Measurements from ENCODE around the gene BCKDK. TPM values are rescaled to one million over a fixed set of nuclear protein-coding genes. Genes with fewer than 3 reads are reported as not detected.

BCKDK gene
- total RNA-seq, 1 donor from 2014 or later = 44.9 TPM

DNA sequence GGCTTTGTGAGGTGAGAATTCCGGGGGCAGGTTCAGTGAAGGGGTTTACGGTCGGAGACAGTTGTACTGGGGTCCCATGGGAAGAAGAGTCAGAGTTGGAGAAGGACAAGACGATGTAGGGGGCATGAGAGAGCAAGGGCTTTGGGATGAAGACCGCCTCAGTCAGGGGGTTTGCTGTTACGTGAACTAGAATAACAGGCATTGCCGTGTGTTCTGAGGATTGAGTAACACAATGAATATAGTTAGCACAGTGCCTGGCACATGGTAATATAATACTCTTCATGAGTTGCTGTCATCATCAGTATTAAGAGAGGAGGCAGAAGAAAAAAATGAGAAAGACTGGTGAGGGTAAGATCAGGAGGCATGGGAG, 33.4 kb upstream of the BCKDK start:
- Mint-ChIP-seq H3K27me3 (ENCODE audit: low read depth, unreplicated experiment) (no peaks in the 10 kb centered on the region), H3K9me3 (ENCODE audit: unreplicated experiment) (no peaks in the 10 kb centered on the region), H3K36me3 (ENCODE audit: low read depth, unreplicated experiment) (peaks cover 12% of the 10 kb centered on the region), H3K4me3 (ENCODE audit: unreplicated experiment) (peak overlapping the region; percentile 94), H3K27ac (ENCODE audit: unreplicated experiment) (peak overlapping the region; percentile 60), H3K4me1 (ENCODE audit: low read depth, unreplicated experiment) (peaks cover 8% of the 10 kb centered on the region)
- H3K79me2 ChIP-seq (ENCODE audit: insufficient read depth, low read length) = peaks cover 92% of the 10 kb centered on the region
- no peaks in the 10 kb centered on the region for H3K36me3 ChIP-seq (ENCODE audit: insufficient read depth, low read length)
- no peak for TF ChIP-seq EZH2 (IDR thresholded peaks at IDR 0.05; ENCODE audit: insufficient read depth, low read length)
- TF ChIP-seq, protein P1, sequence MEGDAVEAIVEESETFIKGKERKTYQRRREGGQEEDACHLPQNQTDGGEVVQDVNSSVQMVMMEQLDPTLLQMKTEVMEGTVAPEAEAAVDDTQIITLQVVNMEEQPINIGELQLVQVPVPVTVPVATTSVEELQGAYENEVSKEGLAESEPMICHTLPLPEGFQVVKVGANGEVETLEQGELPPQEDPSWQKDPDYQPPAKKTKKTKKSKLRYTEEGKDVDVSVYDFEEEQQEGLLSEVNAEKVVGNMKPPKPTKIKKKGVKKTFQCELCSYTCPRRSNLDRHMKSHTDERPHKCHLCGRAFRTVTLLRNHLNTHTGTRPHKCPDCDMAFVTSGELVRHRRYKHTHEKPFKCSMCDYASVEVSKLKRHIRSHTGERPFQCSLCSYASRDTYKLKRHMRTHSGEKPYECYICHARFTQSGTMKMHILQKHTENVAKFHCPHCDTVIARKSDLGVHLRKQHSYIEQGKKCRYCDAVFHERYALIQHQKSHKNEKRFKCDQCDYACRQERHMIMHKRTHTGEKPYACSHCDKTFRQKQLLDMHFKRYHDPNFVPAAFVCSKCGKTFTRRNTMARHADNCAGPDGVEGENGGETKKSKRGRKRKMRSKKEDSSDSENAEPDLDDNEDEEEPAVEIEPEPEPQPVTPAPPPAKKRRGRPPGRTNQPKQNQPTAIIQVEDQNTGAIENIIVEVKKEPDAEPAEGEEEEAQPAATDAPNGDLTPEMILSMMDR (IDR thresholded peaks at IDR 0.05; ENCODE audit: insufficient read depth, low read depth, low read length) = no peak
- peak overlapping the region; percentile 74 for H2AFZ ChIP-seq (ENCODE audit: low read depth, low read length)
- no peaks in the 10 kb centered on the region for H3K27me3 ChIP-seq (ENCODE audit: insufficient read depth, low read length)
- no peaks in the 10 kb centered on the region for H3K9me3 ChIP-seq (ENCODE audit: insufficient read depth, low read depth, low read length)
- H4K20me1 ChIP-seq (ENCODE audit: insufficient read depth, low read length) = peaks cover 40% of the 10 kb centered on the region
- H3K4me2 ChIP-seq (ENCODE audit: low read length) = peak overlapping the region; percentile 99
- peak overlapping the region; percentile 99 for H3K4me3 ChIP-seq (ENCODE audit: insufficient read depth, low read depth, low read length)
- peak overlapping the region; percentile 95 for H3K9ac ChIP-seq (ENCODE audit: low read length)
- DNase-seq (ENCODE audit: low read depth) = no peak
- H3K27ac ChIP-seq (ENCODE audit: low read depth, low read length) = peak overlapping the region; percentile 92
- FAIRE-seq = no peak
- H3K4me1 ChIP-seq (ENCODE audit: insufficient read depth, low read length) = peaks cover 15% of the 10 kb centered on the region

DNA sequence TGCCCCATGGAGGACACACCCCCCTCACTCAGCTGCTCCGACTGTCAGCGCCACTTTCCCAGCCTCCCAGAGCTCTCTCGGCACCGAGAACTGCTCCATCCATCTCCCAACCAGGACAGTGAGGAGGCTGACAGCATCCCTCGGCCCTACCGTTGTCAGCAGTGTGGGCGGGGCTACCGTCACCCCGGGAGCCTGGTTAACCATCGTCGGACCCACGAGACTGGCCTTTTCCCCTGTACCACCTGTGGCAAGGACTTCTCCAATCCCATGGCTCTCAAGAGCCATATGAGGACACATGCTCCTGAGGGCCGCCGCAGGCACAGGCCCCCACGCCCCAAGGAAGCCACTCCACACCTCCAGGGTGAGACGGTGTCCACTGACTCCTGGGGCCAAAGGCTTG, 31.9 kb upstream of the BCKDK start:
- peaks cover 50% of the 10 kb centered on the region for H4K20me1 ChIP-seq (ENCODE audit: insufficient read depth, low read length)
- H3K4me1 ChIP-seq (ENCODE audit: insufficient read depth, low read length) = peaks cover 15% of the 10 kb centered on the region
- no peaks in the 10 kb centered on the region for H3K27me3 Mint-ChIP-seq (ENCODE audit: low read depth, unreplicated experiment)
- H3K9me3 ChIP-seq (ENCODE audit: insufficient read depth, low read depth, low read length) = no peaks in the 10 kb centered on the region
- no peak overlapping the region for H3K27ac ChIP-seq (ENCODE audit: low read depth, low read length)
- H3K79me2 ChIP-seq (ENCODE audit: insufficient read depth, low read length) = peaks cover 95% of the 10 kb centered on the region
- H3K27ac Mint-ChIP-seq (ENCODE audit: unreplicated experiment) = no peak overlapping the region
- no peak overlapping the region for H2AFZ ChIP-seq (ENCODE audit: low read depth, low read length)
- no peak overlapping the region for H3K4me3 ChIP-seq (ENCODE audit: insufficient read depth, low read depth, low read length)
- no peak overlapping the region for H3K4me2 ChIP-seq (ENCODE audit: low read length)
- H3K9ac ChIP-seq (ENCODE audit: low read length) = no peak overlapping the region
- TF ChIP-seq, protein P1 (IDR thresholded peaks at IDR 0.05; ENCODE audit: insufficient read depth, low read depth, low read length) = no peak
- no peak for TF ChIP-seq EZH2 (IDR thresholded peaks at IDR 0.05; ENCODE audit: insufficient read depth, low read length)
- FAIRE-seq (no peak), DNase-seq (ENCODE audit: low read depth) (no peak)
- H3K36me3 Mint-ChIP-seq (ENCODE audit: low read depth, unreplicated experiment) = peaks cover 15% of the 10 kb centered on the region
- no peaks in the 10 kb centered on the region for H3K27me3 ChIP-seq (ENCODE audit: insufficient read depth, low read length)
- H3K4me3 Mint-ChIP-seq (ENCODE audit: unreplicated experiment) = peak overlapping the region; percentile 94
- no peaks in the 10 kb centered on the region for H3K9me3 Mint-ChIP-seq (ENCODE audit: unreplicated experiment)
- H3K4me1 Mint-ChIP-seq (ENCODE audit: low read depth, unreplicated experiment) = peaks cover 8% of the 10 kb centered on the region
- H3K36me3 ChIP-seq (ENCODE audit: insufficient read depth, low read length) = no peaks in the 10 kb centered on the region

DNA sequence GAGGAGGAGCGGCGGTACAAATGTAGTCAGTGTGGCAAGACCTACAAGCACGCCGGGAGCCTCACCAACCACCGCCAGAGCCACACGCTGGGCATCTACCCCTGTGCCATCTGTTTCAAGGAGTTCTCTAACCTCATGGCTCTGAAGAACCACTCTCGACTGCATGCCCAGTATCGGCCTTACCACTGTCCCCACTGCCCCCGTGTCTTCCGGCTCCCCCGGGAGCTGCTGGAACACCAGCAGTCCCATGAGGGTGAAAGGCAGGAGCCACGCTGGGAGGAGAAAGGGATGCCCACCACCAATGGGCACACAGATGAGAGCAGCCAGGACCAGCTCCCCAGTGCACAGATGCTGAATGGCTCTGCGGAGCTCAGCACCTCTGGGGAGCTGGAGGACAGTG, 31.2 kb upstream of the BCKDK start:
- Histone ChIP-seq H3K79me2 (ENCODE audit: insufficient read depth, low read length) (peaks cover 91% of the 10 kb centered on the region), H3K36me3 (ENCODE audit: insufficient read depth, low read length) (no peaks in the 10 kb centered on the region), H4K20me1 (ENCODE audit: insufficient read depth, low read length) (peaks cover 49% of the 10 kb centered on the region), H3K4me2 (ENCODE audit: low read length) (no peak overlapping the region), H3K9me3 (ENCODE audit: insufficient read depth, low read depth, low read length) (no peaks in the 10 kb centered on the region), H3K27me3 (ENCODE audit: insufficient read depth, low read length) (no peaks in the 10 kb centered on the region), H3K27ac (ENCODE audit: low read depth, low read length) (no peak overlapping the region), H3K4me1 (ENCODE audit: insufficient read depth, low read length) (peaks cover 9% of the 10 kb centered on the region), H3K4me3 (ENCODE audit: insufficient read depth, low read depth, low read length) (no peak overlapping the region), H3K9ac (ENCODE audit: low read length) (no peak overlapping the region), H2AFZ (ENCODE audit: low read depth, low read length) (no peak overlapping the region)
- no peak overlapping the region for H3K27ac Mint-ChIP-seq (ENCODE audit: unreplicated experiment)
- H3K36me3 Mint-ChIP-seq (ENCODE audit: low read depth, unreplicated experiment) = peaks cover 15% of the 10 kb centered on the region
- H3K9me3 Mint-ChIP-seq (ENCODE audit: unreplicated experiment) = no peaks in the 10 kb centered on the region
- TF ChIP-seq EZH2 (IDR thresholded peaks at IDR 0.05; ENCODE audit: insufficient read depth, low read length) = no peak
- TF ChIP-seq, protein P1 (IDR thresholded peaks at IDR 0.05; ENCODE audit: insufficient read depth, low read depth, low read length) = no peak
- no peaks in the 10 kb centered on the region for H3K27me3 Mint-ChIP-seq (ENCODE audit: low read depth, unreplicated experiment)
- peaks cover 8% of the 10 kb centered on the region for H3K4me1 Mint-ChIP-seq (ENCODE audit: low read depth, unreplicated experiment)
- DNase-seq (ENCODE audit: low read depth) (no peak), FAIRE-seq (no peak)
- H3K4me3 Mint-ChIP-seq (ENCODE audit: unreplicated experiment) = no peak overlapping the region

Data from astrocyte (in vitro differentiated cells and primary cell).